Measurements from ENCODE around the gene GRAMD2B. TPM values are rescaled to one million over a fixed set of nuclear protein-coding genes. Genes with fewer than 3 reads are reported as not detected.
"Not testable (repeated sequence)": the region's sequence is repeated elsewhere in the genome, so short reads cannot be mapped to it uniquely, and the experiment has no call there.

GRAMD2B gene
- total RNA-seq, 1 donor from 2014 or later: 8.9 TPM

DNA sequence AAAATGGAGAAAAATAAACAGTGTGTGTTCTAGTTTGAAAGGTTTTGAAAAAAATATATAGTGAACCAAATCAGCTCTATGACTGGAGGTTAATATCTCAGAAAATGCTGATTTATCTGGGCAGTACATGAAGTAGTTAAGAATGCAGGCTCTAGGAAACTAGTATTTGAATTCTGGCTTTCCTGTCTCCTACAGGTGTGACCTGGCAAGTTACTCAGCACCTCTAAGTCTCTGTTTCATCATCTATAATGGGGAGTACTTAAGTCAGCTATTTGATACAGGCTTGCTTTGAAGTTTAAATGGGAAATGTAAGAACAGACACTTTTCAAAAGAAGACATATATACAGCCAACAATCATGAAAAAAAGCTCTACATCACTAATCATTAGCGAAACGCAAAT is 5.2 kb downstream of the GRAMD2B start:
- Histone ChIP-seq H3K27me3 (ENCODE audit: control insufficient read depth in 3 of 3, insufficient read depth in 3 of 3, low read length in 3 of 3) (no peaks in the 10 kb centered on the region), H3K9me3 (ENCODE audit: control insufficient read depth in 3 of 3, low read length in 3 of 3) (no peaks in the 10 kb centered on the region), H3K4me1 (ENCODE audit: control insufficient read depth in 3 of 3, insufficient read depth in 3 of 3, low read length in 3 of 3) (peaks cover 0 to 15% (median 7%) of the 10 kb centered on the region in 3 donors), H3K27ac (ENCODE audit: low read depth, low read length) (no peak overlapping the region), H3K4me3 (ENCODE audit: low read length in 3 of 3) (no peak overlapping the region), H3K36me3 (ENCODE audit: control insufficient read depth in 3 of 3, insufficient read depth in 3 of 3, low read length in 3 of 3) (no peaks in the 10 kb centered on the region), H3K9ac (ENCODE audit: low read depth in 1 of 3, low read length in 3 of 3) (no peak overlapping the region)

DNA sequence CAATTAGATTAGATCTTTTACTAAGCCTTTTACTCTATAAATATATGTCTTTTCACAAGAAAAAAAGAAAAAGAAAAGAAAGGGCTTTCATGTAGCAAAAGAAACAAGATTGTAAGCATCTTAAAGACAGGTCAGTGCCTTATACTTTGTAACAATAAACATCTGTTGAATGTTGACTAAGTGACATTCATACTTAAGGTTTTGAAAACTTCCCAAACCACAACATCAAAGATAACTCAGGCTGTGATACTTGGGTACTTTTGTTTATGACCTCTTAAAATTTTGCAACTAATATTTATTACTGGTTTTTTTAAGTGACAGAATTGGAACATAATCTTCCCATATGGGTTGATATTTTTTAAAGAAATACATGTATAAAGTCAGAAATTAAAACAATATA is 7.4 kb downstream of the GRAMD2B start:
- Histone ChIP-seq H3K27ac (ENCODE audit: low read depth, low read length) (no peak overlapping the region), H3K4me3 (ENCODE audit: low read length in 3 of 3) (no peak overlapping the region), H3K36me3 (ENCODE audit: control insufficient read depth in 3 of 3, insufficient read depth in 3 of 3, low read length in 3 of 3) (no peaks in the 10 kb centered on the region), H3K4me1 (ENCODE audit: control insufficient read depth in 3 of 3, insufficient read depth in 3 of 3, low read length in 3 of 3) (no peaks in the 10 kb centered on the region), H3K9ac (ENCODE audit: low read depth in 1 of 3, low read length in 3 of 3) (no peak overlapping the region), H3K27me3 (ENCODE audit: control insufficient read depth in 3 of 3, insufficient read depth in 3 of 3, low read length in 3 of 3) (no peaks in the 10 kb centered on the region), H3K9me3 (ENCODE audit: control insufficient read depth in 3 of 3, low read length in 3 of 3) (no peaks in the 10 kb centered on the region)

DNA sequence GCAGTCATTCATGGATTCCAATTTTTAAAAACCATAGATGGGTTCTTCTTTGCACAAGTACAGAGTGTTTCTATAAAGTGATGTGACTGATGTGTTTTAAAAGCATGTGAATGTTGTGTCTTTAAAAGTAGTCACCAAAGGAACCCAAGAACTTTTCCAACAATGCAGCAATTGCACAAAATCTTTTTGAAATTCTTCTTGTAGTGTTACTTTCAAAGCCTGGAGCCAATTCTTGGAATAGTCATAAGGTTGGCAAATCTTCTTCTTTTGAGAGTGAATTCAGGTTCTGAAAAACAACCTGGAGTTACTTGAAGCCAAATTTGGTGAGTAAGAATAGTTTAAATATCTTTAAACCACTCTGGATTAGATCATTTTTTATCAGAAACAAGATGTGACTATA is 10.5 kb downstream of the GRAMD2B start:
- peaks cover 0 to 5% (median 3%) of the 10 kb centered on the region in 3 donors for H3K36me3 ChIP-seq (ENCODE audit: control insufficient read depth in 3 of 3, insufficient read depth in 3 of 3, low read length in 3 of 3)
- H3K4me1 ChIP-seq (ENCODE audit: control insufficient read depth in 3 of 3, insufficient read depth in 3 of 3, low read length in 3 of 3): no peaks in the 10 kb centered on the region
- no peaks in the 10 kb centered on the region for H3K27me3 ChIP-seq (ENCODE audit: control insufficient read depth in 3 of 3, insufficient read depth in 3 of 3, low read length in 3 of 3)
- no peak overlapping the region for H3K27ac ChIP-seq (ENCODE audit: low read depth, low read length)
- no peaks in the 10 kb centered on the region for H3K9me3 ChIP-seq (ENCODE audit: control insufficient read depth in 3 of 3, low read length in 3 of 3)
- no peak overlapping the region for H3K4me3 ChIP-seq (ENCODE audit: low read length in 3 of 3)
- H3K9ac ChIP-seq (ENCODE audit: low read depth in 1 of 3, low read length in 3 of 3): no peak overlapping the region

DNA sequence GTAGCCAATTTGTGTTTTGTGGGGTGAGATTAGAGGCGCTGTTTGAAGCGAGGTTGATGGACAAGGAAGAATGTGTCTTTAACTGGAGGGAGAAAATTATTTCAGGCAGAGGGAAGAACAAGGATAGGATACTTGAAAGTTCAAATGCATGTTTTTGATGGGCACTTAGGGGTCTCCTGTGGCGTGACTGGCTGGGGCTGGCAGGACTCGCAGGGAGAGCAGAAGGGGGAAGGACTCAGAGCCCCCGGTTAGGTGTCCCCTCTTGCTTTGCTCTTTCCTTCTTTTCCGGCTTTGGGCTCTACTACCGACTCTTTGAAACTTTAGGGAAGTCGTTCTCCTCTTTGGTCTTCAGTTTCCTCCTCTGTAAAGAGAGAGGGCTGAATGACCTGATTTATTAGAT is 12.1 kb downstream of the GRAMD2B start:
- no peak overlapping the region for H3K27ac ChIP-seq (ENCODE audit: low read depth, low read length)
- no peak overlapping the region for H3K4me3 ChIP-seq (ENCODE audit: low read length in 3 of 3)
- H3K36me3 ChIP-seq (ENCODE audit: control insufficient read depth in 3 of 3, insufficient read depth in 3 of 3, low read length in 3 of 3): peaks cover 0 to 5% (median 3%) of the 10 kb centered on the region in 3 donors
- no peak overlapping the region for H3K9ac ChIP-seq (ENCODE audit: low read depth in 1 of 3, low read length in 3 of 3)
- H3K9me3 ChIP-seq (ENCODE audit: control insufficient read depth in 3 of 3, low read length in 3 of 3): no peaks in the 10 kb centered on the region
- no peaks in the 10 kb centered on the region for H3K27me3 ChIP-seq (ENCODE audit: control insufficient read depth in 3 of 3, insufficient read depth in 3 of 3, low read length in 3 of 3)
- no peaks in the 10 kb centered on the region for H3K4me1 ChIP-seq (ENCODE audit: control insufficient read depth in 3 of 3, insufficient read depth in 3 of 3, low read length in 3 of 3)

DNA sequence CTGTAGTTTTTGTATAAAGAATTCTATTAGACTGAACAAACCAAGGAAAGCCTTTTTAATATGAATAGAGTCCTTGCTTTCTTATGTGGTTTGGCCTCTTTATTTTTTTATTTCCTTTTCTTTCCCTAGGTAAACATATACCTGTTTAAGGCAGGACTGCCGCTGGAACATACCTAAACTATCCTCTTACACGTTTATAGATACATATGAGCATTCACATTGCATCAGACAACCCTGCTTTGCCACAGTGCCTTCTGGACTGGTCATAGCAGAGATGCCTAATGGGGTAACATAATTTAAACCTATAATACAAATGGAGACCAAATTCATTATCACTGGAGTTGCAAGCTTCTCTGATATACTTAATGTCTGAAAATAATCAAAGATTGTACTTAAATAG is 12.5 kb downstream of the GRAMD2B start:
- H3K36me3 ChIP-seq (ENCODE audit: control insufficient read depth in 3 of 3, insufficient read depth in 3 of 3, low read length in 3 of 3): peaks cover 0 to 5% (median 3%) of the 10 kb centered on the region in 3 donors

DNA sequence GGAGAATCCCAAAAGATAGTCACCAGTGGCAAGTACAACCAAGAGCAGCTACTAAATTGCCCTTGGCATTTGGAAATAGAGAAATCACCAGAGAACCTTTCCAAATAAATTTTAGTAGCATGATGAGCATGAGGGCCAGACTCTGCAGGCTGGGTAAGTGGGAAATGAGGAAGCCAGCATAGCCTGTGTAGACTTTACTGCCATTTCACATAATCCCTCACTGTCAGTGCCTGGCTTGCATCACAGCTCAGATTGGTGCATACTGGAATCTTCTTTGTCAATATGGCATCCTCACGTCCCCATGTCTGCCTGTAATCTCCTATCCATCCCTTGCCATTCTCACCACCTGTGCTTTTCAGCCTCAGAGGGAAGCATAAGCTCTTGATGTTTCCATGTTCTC is 14.5 kb downstream of the GRAMD2B start:
- Histone ChIP-seq H3K4me3 (ENCODE audit: low read length in 3 of 3) (no peak overlapping the region), H3K4me1 (ENCODE audit: control insufficient read depth in 3 of 3, insufficient read depth in 3 of 3, low read length in 3 of 3) (peaks cover 0 to 4% (median 3%) of the 10 kb centered on the region in 3 donors), H3K36me3 (ENCODE audit: control insufficient read depth in 3 of 3, insufficient read depth in 3 of 3, low read length in 3 of 3) (peaks cover 0 to 5% (median 3%) of the 10 kb centered on the region in 3 donors), H3K27me3 (ENCODE audit: control insufficient read depth in 3 of 3, insufficient read depth in 3 of 3, low read length in 3 of 3) (no peaks in the 10 kb centered on the region), H3K9me3 (ENCODE audit: control insufficient read depth in 3 of 3, low read length in 3 of 3) (no peaks in the 10 kb centered on the region), H3K27ac (ENCODE audit: low read depth, low read length) (no peak overlapping the region), H3K9ac (ENCODE audit: low read depth in 1 of 3, low read length in 3 of 3) (no peak overlapping the region)

More for the DNA sequence above, 12.5 kb downstream of the GRAMD2B start:
- Histone ChIP-seq H3K4me1 (ENCODE audit: control insufficient read depth in 3 of 3, insufficient read depth in 3 of 3, low read length in 3 of 3) (no peaks in the 10 kb centered on the region), H3K4me3 (ENCODE audit: low read length in 3 of 3) (no peak overlapping the region), H3K27ac (ENCODE audit: low read depth, low read length) (no peak overlapping the region), H3K9ac (ENCODE audit: low read depth in 1 of 3, low read length in 3 of 3) (no peak overlapping the region), H3K9me3 (ENCODE audit: control insufficient read depth in 3 of 3, low read length in 3 of 3) (no peaks in the 10 kb centered on the region), H3K27me3 (ENCODE audit: control insufficient read depth in 3 of 3, insufficient read depth in 3 of 3, low read length in 3 of 3) (no peaks in the 10 kb centered on the region)

DNA sequence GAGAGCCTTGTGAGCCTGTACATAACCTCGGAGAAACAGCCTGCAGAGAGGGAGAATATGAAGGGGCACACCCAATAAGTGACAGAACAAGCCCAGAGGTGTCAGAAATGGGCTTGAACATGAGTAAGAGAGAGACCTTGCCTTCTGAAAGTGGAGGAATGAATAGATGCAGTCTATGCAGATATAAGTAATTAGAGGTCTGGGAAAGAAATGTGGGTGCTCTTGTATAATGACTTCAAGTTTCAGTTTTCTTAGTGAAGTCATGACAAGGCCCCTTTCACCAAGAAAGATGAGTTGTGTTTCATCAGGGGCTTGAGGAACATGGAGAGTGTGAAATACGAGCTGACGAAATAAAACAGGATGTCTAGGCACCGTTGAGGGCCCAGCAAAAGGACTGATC is 15.1 kb downstream of the GRAMD2B start:
- H3K36me3 ChIP-seq (ENCODE audit: control insufficient read depth in 3 of 3, insufficient read depth in 3 of 3, low read length in 3 of 3): peaks cover 0 to 5% (median 3%) of the 10 kb centered on the region in 3 donors
- H3K9me3 ChIP-seq (ENCODE audit: control insufficient read depth in 3 of 3, low read length in 3 of 3): no peaks in the 10 kb centered on the region
- no peak overlapping the region for H3K4me3 ChIP-seq (ENCODE audit: low read length in 3 of 3)
- H3K4me1 ChIP-seq (ENCODE audit: control insufficient read depth in 3 of 3, insufficient read depth in 3 of 3, low read length in 3 of 3): peaks cover 0 to 4% (median 3%) of the 10 kb centered on the region in 3 donors
- H3K27me3 ChIP-seq (ENCODE audit: control insufficient read depth in 3 of 3, insufficient read depth in 3 of 3, low read length in 3 of 3): no peaks in the 10 kb centered on the region
- H3K27ac ChIP-seq (ENCODE audit: low read depth, low read length): no peak overlapping the region
- no peak overlapping the region for H3K9ac ChIP-seq (ENCODE audit: low read depth in 1 of 3, low read length in 3 of 3)

DNA sequence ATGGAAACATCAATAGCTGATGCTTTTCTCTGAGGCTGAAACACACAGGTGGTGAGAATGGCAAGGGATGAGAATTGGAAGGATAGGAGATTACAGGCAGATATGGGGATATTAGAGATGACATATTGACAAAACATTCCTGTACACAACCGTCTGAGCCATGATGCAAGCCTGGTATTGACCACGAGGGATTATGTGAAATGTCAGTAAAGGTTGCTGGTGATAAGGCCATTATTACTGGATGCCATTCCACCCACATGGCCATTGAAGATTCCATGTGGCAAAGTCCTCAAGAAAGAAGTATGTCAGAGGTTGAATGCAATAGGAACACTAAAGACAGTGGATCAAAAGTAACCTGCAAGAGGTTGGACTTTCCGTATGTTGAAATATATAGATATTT is 15.7 kb downstream of the GRAMD2B start:
- peaks cover 0 to 5% (median 3%) of the 10 kb centered on the region in 3 donors for H3K36me3 ChIP-seq (ENCODE audit: control insufficient read depth in 3 of 3, insufficient read depth in 3 of 3, low read length in 3 of 3)
- H3K9ac ChIP-seq (ENCODE audit: low read depth in 1 of 3, low read length in 3 of 3): no peak overlapping the region
- H3K4me1 ChIP-seq (ENCODE audit: control insufficient read depth in 3 of 3, insufficient read depth in 3 of 3, low read length in 3 of 3): peaks cover 0 to 4% (median 3%) of the 10 kb centered on the region in 3 donors
- H3K4me3 ChIP-seq (ENCODE audit: low read length in 3 of 3): no peak overlapping the region
- H3K9me3 ChIP-seq (ENCODE audit: control insufficient read depth in 3 of 3, low read length in 3 of 3): no peaks in the 10 kb centered on the region
- H3K27ac ChIP-seq (ENCODE audit: low read depth, low read length): no peak overlapping the region
- no peaks in the 10 kb centered on the region for H3K27me3 ChIP-seq (ENCODE audit: control insufficient read depth in 3 of 3, insufficient read depth in 3 of 3, low read length in 3 of 3)

DNA sequence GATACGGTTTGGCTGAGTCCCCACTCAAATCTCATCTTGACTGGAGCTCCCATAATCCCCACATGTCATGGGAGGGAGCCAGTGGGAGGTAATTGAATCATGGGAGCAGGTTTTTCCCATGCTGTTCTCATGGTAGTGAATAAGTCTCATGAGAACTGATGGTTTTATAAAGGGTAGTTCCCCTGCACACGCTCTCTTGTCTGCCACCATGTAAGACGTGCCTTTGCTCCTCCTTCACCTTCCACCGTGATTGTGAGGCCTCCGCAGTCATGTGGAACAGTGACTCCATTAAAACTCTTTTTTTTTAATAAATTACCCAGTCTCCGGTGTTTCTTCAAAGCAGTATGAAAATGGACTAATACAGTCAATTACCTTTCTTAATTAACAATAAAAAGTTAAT is 16.5 kb downstream of the GRAMD2B start:
- not testable (repeated sequence) for H3K9me3 ChIP-seq (ENCODE audit: control insufficient read depth in 3 of 3, low read length in 3 of 3); H3K27ac ChIP-seq (ENCODE audit: low read depth, low read length); H3K4me3 ChIP-seq (ENCODE audit: low read length in 3 of 3); H3K27me3 ChIP-seq (ENCODE audit: control insufficient read depth in 3 of 3, insufficient read depth in 3 of 3, low read length in 3 of 3); H3K4me1 ChIP-seq (ENCODE audit: control insufficient read depth in 3 of 3, insufficient read depth in 3 of 3, low read length in 3 of 3); H3K9ac ChIP-seq (ENCODE audit: low read depth in 1 of 3, low read length in 3 of 3); H3K36me3 ChIP-seq (ENCODE audit: control insufficient read depth in 3 of 3, insufficient read depth in 3 of 3, low read length in 3 of 3)

DNA sequence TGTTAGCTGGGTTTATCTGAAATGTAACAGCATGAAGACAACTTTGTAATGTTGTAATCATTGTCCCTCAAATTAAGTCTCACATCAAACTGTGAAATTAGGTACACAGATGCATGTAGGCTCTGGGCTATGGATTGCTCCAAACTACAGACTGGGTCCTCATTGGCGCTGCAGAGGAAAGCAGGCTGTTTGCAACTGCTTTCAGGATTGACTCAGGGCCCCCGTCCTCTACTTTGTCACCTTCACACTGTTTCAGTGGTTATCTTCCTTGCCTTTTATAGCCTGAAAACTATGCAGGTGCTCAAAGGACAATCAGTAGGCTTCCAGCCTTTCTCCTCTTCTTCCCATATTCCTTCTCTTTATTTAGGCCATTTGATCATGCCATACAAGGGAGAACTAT is 18.0 kb downstream of the GRAMD2B start:
- Histone ChIP-seq H3K27me3 (ENCODE audit: control insufficient read depth in 3 of 3, insufficient read depth in 3 of 3, low read length in 3 of 3) (no peaks in the 10 kb centered on the region), H3K9me3 (ENCODE audit: control insufficient read depth in 3 of 3, low read length in 3 of 3) (no peaks in the 10 kb centered on the region), H3K36me3 (ENCODE audit: control insufficient read depth in 3 of 3, insufficient read depth in 3 of 3, low read length in 3 of 3) (peaks cover 0 to 5% (median 3%) of the 10 kb centered on the region in 3 donors), H3K9ac (ENCODE audit: low read depth in 1 of 3, low read length in 3 of 3) (no peak overlapping the region), H3K27ac (ENCODE audit: low read depth, low read length) (no peak overlapping the region), H3K4me1 (ENCODE audit: control insufficient read depth in 3 of 3, insufficient read depth in 3 of 3, low read length in 3 of 3) (peaks cover 0 to 4% (median 3%) of the 10 kb centered on the region in 3 donors), H3K4me3 (ENCODE audit: low read length in 3 of 3) (no peak overlapping the region)
